Embryonic facial prominence (tissue), 1 donor: ENCODE data around the gene CWC25.
"Not testable (repeated sequence)": the region's sequence is repeated elsewhere in the genome, so short reads cannot be mapped to it uniquely, and the experiment has no call there.

Experiments used
- DNase-seq: peaks from one replicate; pipeline ENCODE4 v3.0.0-alpha.2; 2016; ENCODE audit errors: extremely low spot score

The CWC25 gene

DNA sequence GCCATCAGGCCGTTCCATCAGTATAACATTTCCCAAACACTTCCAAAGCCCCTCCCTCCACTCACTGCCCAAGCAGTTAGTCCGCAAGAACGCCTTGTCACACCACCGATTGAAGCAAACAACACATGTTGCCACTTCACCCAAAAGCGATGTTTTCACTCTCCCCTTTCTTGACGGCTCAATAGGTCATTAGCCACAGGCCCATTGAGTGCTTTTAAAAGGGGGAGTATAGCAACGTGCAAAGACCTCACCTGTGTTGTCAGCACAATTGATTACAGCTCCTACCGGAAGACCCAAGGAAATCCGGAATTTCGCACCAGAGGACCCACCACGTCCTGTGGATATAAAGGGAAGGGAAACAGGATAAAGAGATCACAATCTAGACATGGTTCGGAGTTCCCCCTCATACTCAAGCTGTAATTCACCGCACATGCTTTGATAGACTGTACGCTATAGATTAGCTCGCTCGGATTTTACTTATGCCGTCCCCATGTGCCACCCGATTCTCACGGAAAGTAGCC is 27.7 kb upstream of the CWC25 start:
- no peak for DNase-seq

DNA sequence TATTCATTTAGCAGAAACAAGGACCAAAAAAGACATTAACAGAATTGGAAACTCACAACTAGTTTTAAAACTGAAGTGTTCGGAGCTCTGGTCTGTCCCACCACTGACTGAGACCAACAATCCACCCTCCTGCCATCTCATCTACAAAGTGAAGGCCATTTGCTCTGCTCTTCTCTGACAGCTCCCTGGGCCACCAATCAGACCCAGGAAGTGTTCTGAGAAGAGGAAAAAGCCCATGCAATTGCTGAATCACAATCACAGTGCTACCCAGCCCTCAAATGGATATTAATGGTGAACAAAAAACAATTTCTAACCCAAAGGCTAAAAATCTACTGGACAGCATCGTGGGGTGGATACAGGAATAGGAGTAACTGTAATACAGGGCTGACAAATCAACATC is 26.3 kb upstream of the CWC25 start:
- DNase-seq = no peak

DNA sequence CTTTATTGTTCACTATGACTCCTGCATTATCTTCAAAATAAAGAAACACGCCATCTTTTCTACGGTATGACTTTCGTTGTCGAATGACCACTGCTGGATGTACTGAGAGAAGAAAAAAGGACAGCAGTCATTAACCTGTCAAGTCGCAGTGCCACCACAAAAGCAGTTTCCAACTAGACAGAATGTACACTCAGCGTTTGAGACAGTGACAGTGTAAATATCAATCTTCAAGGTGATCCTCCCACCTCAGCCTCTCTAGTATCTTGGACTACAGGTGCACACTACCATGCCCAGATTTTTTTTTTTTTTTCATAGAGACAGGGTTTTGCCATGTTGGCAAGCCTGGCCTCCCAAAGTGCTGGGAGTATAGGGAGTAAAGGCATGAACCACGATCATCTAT is 25.3 kb upstream of the CWC25 start:
- DNase-seq = no peak

DNA sequence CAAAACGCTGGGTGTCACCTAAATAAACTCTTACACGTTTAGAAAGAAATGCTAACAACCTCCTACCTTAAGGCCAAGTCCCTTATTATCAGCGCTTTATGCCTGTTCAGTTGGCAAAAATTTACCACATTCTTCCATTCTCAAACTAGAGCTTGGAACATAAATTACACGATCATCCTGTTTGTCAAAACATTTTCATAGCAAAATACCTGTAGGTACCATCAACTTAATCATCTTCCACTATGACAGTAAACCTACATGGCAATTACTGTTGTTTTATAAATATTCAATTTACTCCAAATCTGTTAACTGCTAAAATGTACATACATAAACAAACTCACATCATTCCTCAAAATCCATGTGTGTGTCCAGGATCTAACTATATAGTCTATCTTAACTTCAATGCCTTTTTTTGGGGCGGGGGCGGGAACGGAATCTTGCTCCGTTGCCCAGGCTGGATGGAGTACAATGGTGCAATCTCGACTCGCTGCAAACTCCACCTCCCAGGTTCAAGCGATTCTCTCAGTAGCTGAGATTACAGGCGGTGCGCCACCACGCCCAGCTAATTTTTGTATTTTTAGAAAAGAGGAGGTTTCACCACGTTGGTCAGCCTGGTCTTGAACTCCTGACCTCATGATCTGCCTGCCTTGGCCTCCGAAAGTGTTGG is 24.0 kb upstream of the CWC25 start:
- no peak for DNase-seq

DNA sequence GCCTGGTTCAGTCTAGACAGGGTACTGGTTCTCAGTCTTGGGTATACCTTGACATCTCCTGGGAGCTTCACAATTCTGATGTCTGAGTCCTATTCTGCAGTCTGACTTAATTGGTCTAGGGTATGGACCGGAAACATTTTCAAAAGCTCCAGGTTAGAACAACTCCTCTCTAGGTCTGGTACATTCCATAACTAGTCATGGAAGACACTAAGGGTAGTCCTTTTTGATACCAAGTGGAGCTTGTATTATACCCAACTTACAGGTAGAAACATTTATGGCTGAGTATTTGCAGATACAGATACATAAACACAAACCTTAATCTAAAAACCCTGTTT is 23.4 kb upstream of the CWC25 start:
- no peak for DNase-seq

DNA sequence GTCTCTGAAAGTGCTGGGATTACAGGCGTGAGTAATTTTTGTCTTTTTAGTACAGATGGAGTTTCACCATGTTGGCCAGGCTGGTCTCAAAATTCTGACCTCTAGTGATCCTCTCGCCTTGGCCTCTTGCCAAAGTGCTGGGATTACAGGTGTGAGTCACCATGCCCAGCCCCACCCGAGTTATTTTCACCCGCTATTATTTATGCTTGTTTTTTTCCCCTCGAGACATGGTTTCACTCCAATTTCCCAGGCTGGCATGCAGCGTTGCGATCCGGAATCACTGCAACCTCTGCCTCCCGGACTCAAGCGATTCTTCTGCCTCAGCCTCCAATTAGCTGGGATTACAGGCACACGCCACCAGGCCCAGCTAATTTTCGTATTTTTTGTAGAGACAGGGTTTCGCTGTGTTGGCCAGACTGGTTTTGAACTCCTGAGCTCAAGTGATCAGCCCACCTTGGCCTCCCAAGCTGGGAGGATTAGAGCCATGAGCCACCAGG is 19.2 kb upstream of the CWC25 start:
- DNase-seq = no peak

DNA sequence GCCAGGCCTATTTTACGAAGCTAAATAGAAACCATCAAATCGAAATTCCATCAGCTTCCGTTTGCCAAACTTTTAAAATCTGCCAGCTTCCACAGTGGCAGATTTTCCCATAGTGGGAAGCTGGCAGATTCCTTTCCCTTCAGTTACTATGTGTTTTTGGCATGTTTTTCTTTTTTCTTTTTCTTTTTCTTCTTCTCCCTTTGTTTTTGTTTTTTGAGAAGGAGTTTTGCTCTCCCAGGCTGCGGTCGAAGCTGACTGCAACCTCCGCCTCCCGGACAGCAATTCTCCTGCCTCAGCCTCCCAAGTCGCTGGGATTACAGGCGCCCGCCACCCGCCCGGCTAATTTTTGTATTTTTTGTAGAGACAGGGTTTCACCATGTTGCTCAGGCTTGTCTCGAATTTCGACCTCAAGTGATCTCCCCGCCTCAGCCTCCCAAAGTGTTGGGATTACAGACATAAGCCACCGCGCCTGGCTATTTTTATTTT is 684 bp upstream of the CWC25 start:
- no peak for DNase-seq

DNA sequence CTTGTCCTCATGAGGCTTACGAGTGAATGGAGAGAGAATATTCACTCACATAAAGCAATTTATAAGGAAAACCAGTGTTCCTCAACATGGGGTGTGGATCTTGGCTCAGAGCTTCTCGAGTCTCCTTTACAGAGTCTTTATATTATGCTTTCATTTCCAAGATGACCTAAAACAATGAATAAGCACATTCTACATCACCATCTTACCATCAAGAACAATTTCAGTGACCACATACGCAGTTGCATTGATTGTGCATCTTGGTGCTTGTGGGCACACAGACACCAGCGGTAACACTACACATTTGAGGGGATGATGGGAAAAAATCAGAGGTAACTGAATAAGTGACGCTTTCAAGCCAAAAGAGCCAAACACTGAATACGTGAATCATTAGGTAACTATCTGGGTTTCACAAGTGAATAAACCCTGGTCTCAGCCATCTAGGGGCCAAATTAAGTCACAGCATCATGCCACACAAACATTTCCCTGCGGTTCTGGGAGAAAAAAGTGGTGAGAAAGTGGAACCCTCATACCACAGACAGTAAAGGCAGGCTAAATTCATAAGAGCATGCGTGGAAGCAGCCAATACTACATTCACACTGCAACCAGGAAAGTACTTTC is 9.4 kb downstream of the CWC25 start:
- DNase-seq = no peak

DNA sequence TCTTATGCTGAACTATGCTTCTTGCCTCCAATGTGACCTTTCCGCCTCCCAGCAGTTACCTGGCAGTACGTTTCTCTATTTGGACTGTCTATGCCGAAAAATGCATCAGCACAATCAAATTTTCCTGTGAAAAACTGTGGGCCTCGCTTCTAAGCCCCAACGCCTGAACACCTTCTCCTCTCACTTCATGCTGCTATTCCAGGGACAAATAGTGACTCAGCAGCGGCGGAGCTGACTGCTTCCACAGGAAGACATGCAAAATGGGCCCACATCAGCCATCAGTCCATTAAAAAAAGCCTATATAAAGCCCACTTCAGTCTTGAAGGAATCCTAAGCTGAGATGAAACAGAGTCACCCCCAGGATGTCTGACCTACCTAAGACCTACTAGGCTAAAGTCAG is 15.3 kb downstream of the CWC25 start:
- no peak for DNase-seq

DNA sequence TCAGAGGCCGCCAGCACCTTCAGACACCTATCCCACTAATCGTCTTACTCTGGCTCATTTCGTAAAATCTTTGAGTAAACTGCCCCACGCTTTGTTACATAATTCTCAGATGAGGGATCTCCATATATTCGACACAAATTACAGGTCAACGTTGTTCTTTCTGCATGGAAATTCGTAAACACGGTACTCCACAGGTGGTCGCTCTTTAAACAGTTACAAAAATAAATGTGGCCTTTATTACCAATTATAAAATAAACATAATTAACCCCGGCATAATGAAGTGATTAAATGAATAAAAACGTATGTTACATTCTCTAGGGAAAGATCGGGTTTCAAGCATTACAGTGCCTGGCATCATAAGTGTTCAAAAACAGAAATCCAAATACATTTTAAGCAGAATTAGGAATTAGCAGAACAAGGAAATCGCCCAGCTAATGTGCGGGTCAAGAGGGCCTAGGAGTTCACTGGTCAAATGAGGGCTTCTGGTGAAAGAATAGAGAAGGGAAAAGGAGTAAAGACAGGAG is 24.8 kb downstream of the CWC25 start:
- DNase-seq = no peak

DNA sequence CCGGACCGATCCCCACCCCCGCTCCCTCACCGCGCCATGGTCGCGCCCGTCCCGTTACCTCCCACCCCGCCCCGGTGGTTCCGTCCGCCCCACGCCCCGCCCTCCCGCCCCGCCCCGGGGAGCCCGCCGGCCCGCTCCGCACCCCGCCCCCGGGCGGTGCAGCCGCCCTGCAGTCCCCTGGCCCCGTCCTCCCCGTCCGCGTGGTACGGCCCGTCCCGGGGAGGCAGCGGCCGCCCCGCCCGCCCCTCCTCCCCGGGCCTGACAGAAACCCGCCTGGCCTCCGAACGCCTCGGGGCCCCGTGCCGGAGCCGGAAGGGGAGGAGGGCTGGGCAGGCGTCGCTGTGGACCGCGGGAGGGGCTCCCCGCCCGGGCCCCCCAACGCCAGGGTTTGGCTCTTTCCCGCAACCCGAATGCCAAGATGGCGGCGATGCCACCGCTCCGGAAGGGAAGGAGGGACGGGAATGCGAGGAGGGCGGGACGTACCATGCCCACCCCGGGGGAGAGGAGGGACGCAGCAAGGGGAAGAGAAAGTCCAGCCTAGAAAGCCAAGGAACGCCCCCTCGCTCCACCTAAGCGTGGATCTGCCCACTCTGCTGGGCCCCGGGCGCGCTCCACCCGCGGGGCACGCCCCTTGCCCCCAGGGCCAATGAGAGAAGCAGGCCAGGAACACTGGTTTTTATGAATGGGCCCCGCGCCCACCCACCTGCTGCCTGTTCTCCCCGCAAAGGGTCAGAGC is 25.5 kb downstream of the CWC25 start, which contains the start of gene PIP4K2B:
PIP4K2B (minus strand) TSS at position 56 of the 736 bp plus-strand sequence. CDS start 132 bp downstream, outside the sequence.
- DNase-seq = peak; percentile 95

DNA sequence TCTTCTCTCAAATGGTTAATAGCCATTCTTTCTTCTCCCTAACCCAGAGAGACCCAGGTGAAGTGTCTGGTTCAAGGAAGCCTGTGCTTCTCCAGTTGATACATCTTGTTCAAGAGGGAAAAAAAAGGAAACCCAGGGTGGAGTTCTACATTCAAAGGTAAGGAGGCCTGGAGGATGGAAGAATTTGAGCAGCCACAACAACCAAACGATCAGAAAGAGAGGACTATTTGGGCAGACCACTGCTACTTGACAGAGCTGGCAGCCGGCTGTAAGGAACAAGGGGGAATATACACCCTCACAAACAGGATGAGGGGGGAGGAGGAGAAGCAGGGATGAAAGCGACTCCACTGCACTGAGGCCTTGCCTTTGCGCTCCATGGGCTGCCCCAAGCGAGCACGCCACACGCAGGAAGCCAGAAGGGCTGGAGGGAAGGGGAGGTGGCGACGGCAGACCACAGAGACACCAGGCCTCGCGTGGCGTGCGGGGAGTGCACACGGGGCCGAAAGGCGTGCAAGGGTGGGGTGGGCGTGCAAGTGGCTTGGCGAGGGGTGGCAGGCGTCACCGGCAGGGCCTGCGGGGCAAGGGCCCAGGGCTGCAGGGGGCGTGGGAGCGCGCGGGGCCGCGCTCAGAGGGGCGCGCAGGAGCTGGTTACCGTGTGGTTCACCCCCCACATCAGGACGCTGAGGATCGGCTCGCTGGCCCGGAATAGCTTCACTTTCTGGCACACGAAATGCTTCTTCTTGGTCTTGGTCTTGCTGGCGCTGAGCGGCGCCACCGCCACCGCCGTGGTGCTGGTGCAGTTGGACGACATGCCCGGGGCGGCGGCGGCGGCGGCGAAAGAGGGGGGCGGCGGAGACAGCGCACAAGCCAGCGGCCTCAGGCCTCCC is 26.3 kb downstream of the CWC25 start:
- DNase-seq = no peak

DNA sequence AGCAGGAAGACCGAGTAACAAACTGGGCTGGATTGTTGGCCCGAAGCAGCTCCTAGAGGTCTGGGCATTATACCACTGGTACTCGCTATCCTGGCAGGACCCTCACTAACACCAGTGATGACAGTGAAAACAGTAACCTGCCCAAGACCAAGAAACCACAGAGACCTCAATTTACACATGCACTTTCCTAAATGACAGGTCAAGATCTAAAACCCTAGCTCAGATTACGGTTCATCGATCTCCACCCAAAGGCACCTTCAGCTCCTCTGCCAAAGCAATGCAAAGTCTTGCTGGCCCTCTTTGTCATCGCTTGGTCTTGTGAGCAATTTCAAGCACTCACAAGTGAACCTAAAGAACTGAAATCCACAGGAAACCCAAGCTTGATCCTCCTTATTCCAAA is 27.3 kb downstream of the CWC25 start:
- DNase-seq = no peak

DNA sequence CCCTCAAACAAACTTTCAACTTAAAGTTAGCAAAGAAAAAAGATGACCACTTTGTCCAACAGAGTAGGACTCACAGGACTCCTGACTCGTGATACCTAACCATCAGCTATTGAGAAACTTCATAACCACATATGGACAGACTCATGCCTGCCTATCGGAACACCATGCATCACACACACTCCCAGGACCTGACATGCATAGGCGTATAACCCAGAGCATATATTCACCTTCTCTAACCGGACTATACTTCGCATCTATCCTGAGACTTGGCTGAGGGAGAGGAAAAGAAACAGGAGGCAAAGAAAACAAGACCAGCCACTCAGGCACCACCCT is 28.0 kb downstream of the CWC25 start:
- DNase-seq = no peak

DNA sequence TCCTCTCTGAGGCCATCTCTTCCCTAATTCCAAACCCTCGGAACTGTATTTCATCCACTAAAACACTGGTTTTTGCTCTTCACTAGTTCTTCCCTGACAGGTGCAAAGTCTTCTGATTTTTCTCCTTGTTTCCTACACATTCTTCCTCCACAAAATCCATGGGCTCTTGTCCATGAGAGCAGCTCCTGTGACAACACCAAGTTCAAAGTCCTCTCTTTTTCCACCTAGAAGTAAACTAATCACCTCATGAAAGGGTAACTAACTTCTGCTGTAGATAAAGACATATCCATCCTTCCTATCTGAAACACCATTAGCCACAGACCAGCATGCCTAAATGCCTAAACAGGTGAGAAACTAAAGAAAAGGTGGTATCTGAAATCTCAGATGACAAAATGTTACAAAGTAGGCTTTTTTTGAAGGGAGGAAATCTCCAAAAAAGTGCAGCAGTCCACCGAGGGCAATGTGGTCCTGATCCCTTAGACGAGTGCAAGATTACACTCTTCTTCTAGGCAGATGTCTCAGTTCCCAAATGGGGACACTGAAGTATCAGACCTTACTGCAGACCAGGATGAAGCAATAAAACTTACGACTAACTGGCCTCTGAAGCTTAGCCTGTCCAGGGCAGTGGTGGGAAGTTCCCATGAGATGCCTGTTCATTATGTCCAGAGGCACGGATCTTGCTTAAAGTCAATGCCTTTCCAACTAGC is 28.5 kb downstream of the CWC25 start:
- DNase-seq = no peak

DNA sequence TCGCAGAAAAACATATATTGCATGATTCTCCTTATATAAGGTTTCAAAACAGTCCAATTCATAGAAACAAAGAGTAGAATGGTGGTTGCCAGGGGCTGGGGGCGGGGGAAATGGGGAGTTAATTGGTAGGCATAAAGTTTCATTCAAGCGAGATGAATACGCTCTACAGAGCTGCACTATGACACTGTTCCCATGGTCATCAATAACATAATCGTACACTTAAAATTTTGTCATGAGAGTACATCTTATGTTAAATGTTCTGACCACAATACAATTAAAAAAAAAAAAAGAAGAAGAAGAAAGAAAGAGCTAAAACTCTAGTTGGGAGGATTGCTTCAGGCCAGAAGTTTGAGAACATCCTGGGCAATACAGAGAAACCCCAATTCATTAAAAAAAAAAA is 30.9 kb downstream of the CWC25 start:
- DNase-seq = no peak

DNA sequence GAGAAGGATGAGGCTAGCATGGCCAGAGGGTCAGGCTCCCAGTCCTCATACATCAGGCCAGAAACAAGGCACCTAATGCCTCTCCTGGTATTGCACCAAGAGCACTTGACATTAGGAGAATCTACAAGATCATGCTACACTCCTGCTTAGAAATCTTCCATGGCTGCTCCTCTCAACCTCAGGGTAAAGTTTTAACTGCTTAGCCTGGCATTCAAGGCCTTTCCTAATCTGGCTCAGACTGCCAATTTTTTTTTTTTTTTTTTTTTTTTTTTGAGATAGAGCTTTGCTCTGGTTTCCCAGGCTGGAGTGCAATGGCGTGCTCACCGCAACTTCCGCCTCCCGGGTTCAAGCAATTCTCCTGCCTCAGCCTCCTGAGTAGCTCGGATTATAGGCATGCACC is 34.0 kb downstream of the CWC25 start:
- DNase-seq = no peak

DNA sequence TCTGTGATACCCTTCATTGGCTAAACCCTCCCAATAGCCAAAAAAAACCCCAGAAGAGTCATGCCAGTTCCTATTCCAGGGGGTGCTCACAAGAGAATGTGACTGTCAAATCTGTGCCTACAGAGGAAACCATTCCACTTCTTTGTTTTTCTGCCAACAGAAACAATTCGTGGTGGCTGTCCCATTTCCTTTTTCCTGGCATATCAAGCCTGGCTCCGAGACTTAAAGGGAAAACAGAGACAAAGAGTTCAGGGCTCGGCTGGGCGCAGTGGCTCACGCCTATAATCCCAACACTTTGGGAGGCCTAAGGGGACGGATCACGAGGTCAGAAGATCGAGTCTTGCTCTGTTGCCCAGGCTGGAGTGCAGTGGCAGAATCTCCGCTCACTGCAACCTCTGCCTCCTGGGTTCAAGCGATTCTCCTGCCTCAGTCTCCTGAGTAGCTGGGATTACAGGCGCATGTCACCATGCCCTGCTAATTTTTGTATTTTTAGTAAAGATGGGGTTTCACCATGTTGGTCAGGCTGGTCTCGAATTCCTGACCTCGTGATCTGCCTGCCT is 34.9 kb downstream of the CWC25 start:
- not testable (repeated sequence) for DNase-seq

DNA sequence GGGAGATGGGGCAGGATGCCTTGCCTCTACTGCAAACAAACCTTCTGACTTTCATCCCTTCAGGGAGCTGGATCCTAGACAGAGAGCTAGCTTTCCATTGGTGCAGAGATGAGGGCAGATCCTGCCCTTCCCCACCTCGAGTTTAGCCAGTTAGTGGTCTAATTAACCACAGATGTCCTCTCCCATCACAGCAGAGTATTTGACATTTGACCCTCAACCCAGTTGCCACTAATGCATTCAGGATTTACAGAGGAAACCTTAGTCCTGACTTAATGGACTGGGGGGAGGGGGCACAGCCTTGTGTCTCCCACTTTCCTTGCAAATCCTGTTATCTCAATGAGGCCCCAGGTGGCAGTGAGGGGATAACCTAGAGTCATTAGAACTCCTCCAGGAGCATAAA is 35.9 kb downstream of the CWC25 start:
- no peak for DNase-seq

DNA sequence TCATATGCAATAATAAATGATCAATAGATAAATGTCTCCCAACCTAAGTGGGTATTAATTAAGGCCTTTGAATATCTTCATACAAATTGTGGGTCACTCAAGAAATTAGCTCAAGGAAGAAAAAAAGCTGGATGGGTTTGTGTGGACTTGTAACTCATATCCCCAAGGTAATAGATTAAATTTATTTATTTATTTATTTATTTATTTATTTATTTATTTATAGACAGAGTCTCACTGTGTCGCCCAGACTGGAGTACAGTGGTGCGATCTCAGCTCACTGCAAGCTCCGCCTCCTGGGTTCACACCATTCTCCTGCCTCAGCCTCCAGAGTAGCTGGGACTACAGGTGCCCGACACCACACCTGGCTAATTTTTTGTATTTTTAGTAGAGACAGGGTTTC is 37.1 kb downstream of the CWC25 start:
- DNase-seq = not testable (repeated sequence)

DNA sequence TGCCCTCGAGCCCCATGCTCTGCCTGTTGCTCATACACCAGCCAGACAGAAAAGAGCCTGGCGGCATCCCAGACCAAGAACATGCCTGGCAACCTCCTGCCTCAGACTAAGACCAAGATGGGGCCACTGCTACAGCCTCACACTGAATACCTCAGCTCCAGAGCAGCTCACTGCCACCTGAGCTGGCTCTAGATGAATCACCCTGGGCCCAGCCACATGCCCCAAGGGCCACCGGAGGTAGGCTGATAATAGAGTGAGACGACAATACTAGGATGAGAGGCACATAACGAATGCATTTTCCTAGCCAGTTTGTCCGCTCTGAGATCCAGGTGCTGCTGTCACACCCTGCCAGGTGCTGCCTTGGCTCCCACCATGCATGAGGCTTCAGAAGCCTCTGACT is 38.7 kb downstream of the CWC25 start:
- DNase-seq = no peak
